Prostate gland (tissue), 2 donors: ENCODE measurements around the gene MYO5B. TPM values are rescaled to one million over a fixed set of nuclear protein-coding genes. Genes with fewer than 3 reads are reported as not detected.

Experiments used
- DNase-seq: peaks from one replicate; pipeline ENCODE4 v3.0.0-alpha.2; 2019; ENCODE audit warnings: low spot score
- H3K27ac ChIP-seq, 2 donors: fragments of 200-600 bp; sonication (generic); 2 replicates each; pipeline ENCODE4 v1.5.1; 2017 to 2019
- H3K27me3 ChIP-seq: fragments of 200-600 bp; sonication (generic); replicated peaks from 2 replicates; pipeline ENCODE4 v1.5.1; 2019; ENCODE audit not compliant: insufficient read depth
- H3K36me3 ChIP-seq, 2 donors: fragments of 200-600 bp; sonication (generic); 1 replicate in 1 of 2; 2 replicates in 1 of 2; pipeline versions ENCODE4 v1.5.1 to v1.8.1; 2017 to 2019
- H3K4me1 ChIP-seq: fragments of 200-600 bp; sonication (generic); replicated peaks from 2 replicates; pipeline ENCODE4 v1.5.1; 2019
- H3K4me3 ChIP-seq, 2 donors: fragments of 200-600 bp; sonication (generic); 2 replicates each; pipeline ENCODE4 v1.5.1; 2017 to 2019
- H3K9me3 ChIP-seq: fragments of 200-600 bp; sonication (generic); 2 replicates; pipeline ENCODE4 v1.5.1; 2017
- CTCF ChIP-seq, 4 experiments: fragments of 200-600 bp in 2 of 4; fragments of 450-650 bp in 2 of 4; sonication (generic) in 2 of 4; IDR thresholded peaks; 1 replicate in 3 of 4; 2 replicates in 1 of 4; pipeline ENCODE4 v1.5.1; 2016 to 2019; ENCODE audit warnings: antibody characterized with exemption in 4 of 4, mild to moderate bottlenecking in 2 of 4, moderate library complexity in 2 of 4
- POLR2A ChIP-seq: fragments of 450-650 bp; IDR thresholded peaks from one replicate; pipeline ENCODE4 v1.6.1; 2016; ENCODE audit warnings: antibody characterized with exemption, mild to moderate bottlenecking
- POLR2AphosphoS5 ChIP-seq: sonication (generic); formaldehyde crosslinking; IDR thresholded peaks from one replicate; pipeline ENCODE4 v1.6.1; 2017; ENCODE audit warnings: antibody characterized with exemption
- WGBS: methylation state at CpG from one replicate; pipeline ENCODE4 v1.1.5; 2018; 5-methylcytosine and 5-hydroxymethylcytosine counted together
- intact Hi-C: fragments of 100-400 bp; cut with DNase I; formaldehyde crosslinking; loops from one replicate; pipeline ENCODE4 v1.14.2; 2022
- total RNA-seq, 2 donors: library from RNA; depleted of rRNA; stranded (reverse); fragments of >200 nt; gene quantifications; one replicate each; pipeline ENCODE4 v1.1.0, GENCODE V29; 2016

The MYO5B gene
- total RNA-seq, 2 donors from 2014 or later = 28.5 to 31.1 TPM

GRCh38 chr18:50144540-50144939, 50.4 kb downstream of the MYO5B start:
- no peaks in the 10 kb centered on the region for H3K27me3 ChIP-seq
- intact Hi-C loops = no loop called here
- no peak overlapping the region for H3K4me3 ChIP-seq
- DNase-seq = no peak
- no peak for TF ChIP-seq POLR2A
- no peak for TF ChIP-seq CTCF (IDR thresholded peaks at IDR 0.05)
- no peak for TF ChIP-seq POLR2AphosphoS5
- H3K4me1 ChIP-seq = no peaks in the 10 kb centered on the region
- no peak overlapping the region for H3K27ac ChIP-seq
- no peaks in the 10 kb centered on the region for H3K36me3 ChIP-seq
- no peaks in the 10 kb centered on the region for H3K9me3 ChIP-seq

GRCh38 chr18:50143886-50144285, 51.1 kb downstream of the MYO5B start:
- Histone ChIP-seq H3K36me3 (no peaks in the 10 kb centered on the region), H3K4me1 (no peaks in the 10 kb centered on the region), H3K27me3 (no peaks in the 10 kb centered on the region), H3K4me3 (no peak overlapping the region), H3K27ac (no peak overlapping the region), H3K9me3 (no peaks in the 10 kb centered on the region)
- TF ChIP-seq CTCF (IDR thresholded peaks at IDR 0.05) (no peak), POLR2A (no peak), POLR2AphosphoS5 (no peak)
- WGBS = 90% methylated on average over 2 of the region's 2 CpGs
- intact Hi-C loops = no loop called here
- DNase-seq = no peak

- Histone ChIP-seq H3K36me3 (no peaks in the 10 kb centered on the region), H3K4me1 (no peaks in the 10 kb centered on the region), H3K27me3 (no peaks in the 10 kb centered on the region), H3K27ac (no peak overlapping the region), H3K9me3 (no peaks in the 10 kb centered on the region), H3K4me3 (no peak overlapping the region)
- no peak for DNase-seq
- TF ChIP-seq POLR2AphosphoS5 (no peak), POLR2A (no peak), CTCF (IDR thresholded peaks at IDR 0.05) (no peak)
- WGBS = 88% methylated on average over 3 of the region's 3 CpGs
- intact Hi-C loops = no loop called here
Measured at GRCh38 chr18:50143294-50143693, 51.7 kb downstream of the MYO5B start.

DNA sequence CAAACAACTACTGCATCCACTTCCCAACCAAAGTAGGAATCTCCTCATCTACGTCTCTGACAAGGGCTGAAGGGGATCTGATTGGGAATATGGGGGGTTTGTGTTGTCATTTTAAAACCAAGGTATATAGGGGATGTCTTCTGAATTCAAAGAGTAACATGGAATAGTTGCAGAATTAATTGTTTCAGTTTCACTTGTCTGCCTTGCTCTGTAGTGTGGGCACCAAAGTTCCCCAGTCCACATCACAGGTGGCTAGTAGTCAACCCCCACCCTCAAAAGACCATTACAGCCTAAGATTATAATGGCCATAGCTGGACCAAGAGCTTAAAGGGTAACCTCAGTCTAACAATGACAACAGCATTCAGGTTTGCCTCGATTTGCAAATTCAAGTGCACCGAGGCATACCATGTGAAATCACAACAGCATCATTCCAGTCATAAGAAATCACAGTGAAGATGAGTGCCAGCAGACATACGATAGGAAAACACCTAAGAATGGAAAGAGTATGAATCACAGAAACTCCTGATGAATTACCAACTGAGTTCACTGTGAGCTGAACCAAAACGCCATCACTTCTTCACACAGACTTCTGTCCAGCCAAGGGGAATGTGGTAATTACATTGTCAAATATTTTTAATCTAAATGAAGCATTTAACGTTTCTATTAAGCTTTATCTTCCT, 52.4 kb downstream of the MYO5B start:
- intact Hi-C loops = no loop called here
- Histone ChIP-seq H3K4me3 (no peak overlapping the region), H3K27ac (no peak overlapping the region), H3K4me1 (no peaks in the 10 kb centered on the region), H3K9me3 (no peaks in the 10 kb centered on the region), H3K36me3 (no peaks in the 10 kb centered on the region), H3K27me3 (no peaks in the 10 kb centered on the region)
- TF ChIP-seq CTCF (IDR thresholded peaks at IDR 0.05) = no peak
- TF ChIP-seq POLR2AphosphoS5 = no peak
- TF ChIP-seq POLR2A = no peak
- DNase-seq = no peak
- 70% methylated on average over 6 of the region's 6 CpGs for WGBS
